DOHH2 (cell line): ENCODE results near the gene PCLO.
A peak's percentile ranks its signal among the peaks of the same experiment; 100 is the strongest.

Experiments
- H3F3A ChIP-seq: fragments of 200-600 bp; sonication (generic), shearing (Covaris generic); 2 replicates; pipeline ENCODE4 v1.6.0; 2016; ENCODE audit warnings: antibody characterized with exemption, mild to moderate bottlenecking; ENCODE audit not compliant: control insufficient read depth, insufficient read depth
- H3K27ac ChIP-seq: fragments of 200-600 bp; sonication (generic); 2 replicates; pipeline ENCODE4 v1.5.1; 2014; ENCODE audit warnings: low read depth, mild to moderate bottlenecking, low read length, moderate library complexity
- H3K27me3 ChIP-seq: fragments of 200-600 bp; sonication (generic); 2 replicates; pipeline ENCODE4 v1.6.1; 2014; ENCODE audit warnings: mild to moderate bottlenecking, low read length, mixed read lengths; ENCODE audit not compliant: control insufficient read depth
- H3K36me3 ChIP-seq: fragments of 200-600 bp; sonication (generic); 2 replicates; pipeline ENCODE4 v1.6.1; 2014; ENCODE audit warnings: mild to moderate bottlenecking, low read length, moderate library complexity, mixed read lengths; ENCODE audit not compliant: control insufficient read depth
- H3K4me1 ChIP-seq: fragments of 200-600 bp; sonication (generic); 2 replicates; pipeline ENCODE4 v1.6.1; 2014; ENCODE audit warnings: mild to moderate bottlenecking, low read length, mixed read lengths; ENCODE audit not compliant: control insufficient read depth
- H3K4me2 ChIP-seq: fragments of 200-600 bp; sonication (generic); 2 replicates; pipeline ENCODE4 v1.6.0; 2014; ENCODE audit warnings: mild to moderate bottlenecking, low read length, moderate library complexity
- H3K4me3 ChIP-seq: fragments of 200-600 bp; sonication (generic); 2 replicates; pipeline ENCODE4 v1.5.1; 2014; ENCODE audit warnings: mild to moderate bottlenecking, low read length, mixed read lengths
- H3K79me2 ChIP-seq: fragments of 200-600 bp; sonication (generic); 2 replicates; pipeline ENCODE4 v1.6.1; 2014; ENCODE audit warnings: mild to moderate bottlenecking, low read length, mixed read lengths; ENCODE audit not compliant: control insufficient read depth
- H3K9me2 ChIP-seq: fragments of 200-600 bp; sonication (generic); replicated peaks from 2 replicates; pipeline ENCODE4 v1.6.1; 2014; ENCODE audit warnings: mild to moderate bottlenecking, low read length, mixed read lengths; ENCODE audit not compliant: control insufficient read depth
- H3K9me3 ChIP-seq: fragments of 200-600 bp; sonication (generic); 2 replicates; pipeline ENCODE4 v1.6.1; 2014; ENCODE audit warnings: antibody characterized with exemption, low read length, mixed read lengths; ENCODE audit not compliant: control insufficient read depth, insufficient read depth
- H4K20me1 ChIP-seq: fragments of 200-600 bp; sonication (generic); 2 replicates; pipeline ENCODE4 v1.6.0; 2014; ENCODE audit warnings: low read depth, mild to moderate bottlenecking, antibody characterized with exemption, low read length, moderate library complexity; ENCODE audit not compliant: control insufficient read depth, insufficient read depth
- CTCF ChIP-seq: fragments of 200-600 bp; sonication (generic); IDR thresholded peaks from one replicate; pipeline ENCODE4 v1.5.1; 2014; ENCODE audit warnings: antibody characterized with exemption, mild to moderate bottlenecking, low read depth, low read length; ENCODE audit not compliant: poor library complexity, severe bottlenecking
- EZH2phosphoT487 ChIP-seq: fragments of 200-600 bp; sonication (generic); IDR thresholded peaks from 2 replicates; pipeline ENCODE4 v1.6.1; 2017; ENCODE audit warnings: borderline replicate concordance, mild to moderate bottlenecking, antibody characterized with exemption, low read length, moderate library complexity, mixed read lengths

Gene PCLO, protein sequence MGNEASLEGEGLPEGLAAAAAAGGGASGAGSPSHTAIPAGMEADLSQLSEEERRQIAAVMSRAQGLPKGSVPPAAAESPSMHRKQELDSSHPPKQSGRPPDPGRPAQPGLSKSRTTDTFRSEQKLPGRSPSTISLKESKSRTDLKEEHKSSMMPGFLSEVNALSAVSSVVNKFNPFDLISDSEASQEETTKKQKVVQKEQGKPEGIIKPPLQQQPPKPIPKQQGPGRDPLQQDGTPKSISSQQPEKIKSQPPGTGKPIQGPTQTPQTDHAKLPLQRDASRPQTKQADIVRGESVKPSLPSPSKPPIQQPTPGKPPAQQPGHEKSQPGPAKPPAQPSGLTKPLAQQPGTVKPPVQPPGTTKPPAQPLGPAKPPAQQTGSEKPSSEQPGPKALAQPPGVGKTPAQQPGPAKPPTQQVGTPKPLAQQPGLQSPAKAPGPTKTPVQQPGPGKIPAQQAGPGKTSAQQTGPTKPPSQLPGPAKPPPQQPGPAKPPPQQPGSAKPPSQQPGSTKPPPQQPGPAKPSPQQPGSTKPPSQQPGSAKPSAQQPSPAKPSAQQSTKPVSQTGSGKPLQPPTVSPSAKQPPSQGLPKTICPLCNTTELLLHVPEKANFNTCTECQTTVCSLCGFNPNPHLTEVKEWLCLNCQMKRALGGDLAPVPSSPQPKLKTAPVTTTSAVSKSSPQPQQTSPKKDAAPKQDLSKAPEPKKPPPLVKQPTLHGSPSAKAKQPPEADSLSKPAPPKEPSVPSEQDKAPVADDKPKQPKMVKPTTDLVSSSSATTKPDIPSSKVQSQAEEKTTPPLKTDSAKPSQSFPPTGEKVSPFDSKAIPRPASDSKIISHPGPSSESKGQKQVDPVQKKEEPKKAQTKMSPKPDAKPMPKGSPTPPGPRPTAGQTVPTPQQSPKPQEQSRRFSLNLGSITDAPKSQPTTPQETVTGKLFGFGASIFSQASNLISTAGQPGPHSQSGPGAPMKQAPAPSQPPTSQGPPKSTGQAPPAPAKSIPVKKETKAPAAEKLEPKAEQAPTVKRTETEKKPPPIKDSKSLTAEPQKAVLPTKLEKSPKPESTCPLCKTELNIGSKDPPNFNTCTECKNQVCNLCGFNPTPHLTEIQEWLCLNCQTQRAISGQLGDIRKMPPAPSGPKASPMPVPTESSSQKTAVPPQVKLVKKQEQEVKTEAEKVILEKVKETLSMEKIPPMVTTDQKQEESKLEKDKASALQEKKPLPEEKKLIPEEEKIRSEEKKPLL (N-terminal part only)

DNA sequence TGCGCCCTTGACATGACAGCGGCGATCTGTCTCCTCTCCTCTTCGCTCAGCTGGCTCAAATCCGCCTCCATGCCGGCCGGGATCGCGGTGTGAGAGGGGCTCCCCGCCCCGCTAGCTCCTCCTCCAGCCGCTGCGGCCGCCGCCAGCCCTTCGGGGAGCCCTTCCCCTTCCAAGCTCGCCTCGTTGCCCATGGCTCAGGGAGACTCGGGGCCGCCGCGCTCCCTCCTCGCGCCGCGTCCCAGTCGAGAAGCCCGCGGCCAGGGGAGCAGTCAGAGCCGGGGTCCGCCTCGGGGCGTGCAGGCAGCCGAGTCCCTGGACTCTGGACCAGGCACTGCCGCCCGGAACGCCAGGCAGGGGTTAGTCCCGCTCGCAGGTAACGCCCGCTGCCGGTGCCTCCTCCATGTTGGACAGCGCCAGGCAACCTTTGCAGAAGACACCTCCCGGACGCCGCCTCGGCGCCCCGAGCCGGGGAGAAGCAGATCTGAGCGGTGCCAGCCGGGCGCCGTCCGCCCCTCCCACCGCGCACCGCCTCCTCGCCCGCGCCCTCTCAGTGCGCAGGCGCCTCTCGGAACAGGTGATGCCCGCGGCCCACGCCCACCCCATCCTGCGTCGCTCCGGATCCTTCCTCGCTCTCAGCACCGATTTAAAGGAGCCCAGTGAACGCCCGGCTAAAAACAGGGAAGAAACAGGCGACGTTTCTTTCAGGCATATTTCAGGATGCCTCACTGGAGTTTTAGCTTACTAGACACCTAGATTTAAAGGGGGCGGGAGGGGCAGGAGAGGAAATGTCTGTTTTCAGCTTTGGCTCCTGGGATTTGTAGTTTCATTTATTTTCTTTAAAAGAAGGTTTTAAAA, at the start of gene PCLO:
PCLO (minus strand) TSS at position 483 of the 855 bp plus-strand sequence; CDS start at position 191, 292 bp downstream.
- no peaks in the 10 kb centered on the region for H3K9me2 ChIP-seq
- TF ChIP-seq EZH2phosphoT487 (no peak), CTCF (no peak)
- no peaks in the 10 kb centered on the region; the same call in 1 of the 2 replicates for H3K9me3 ChIP-seq
- H3K4me1 ChIP-seq = peaks cover 11% of the 10 kb centered on the region
- H3K79me2 ChIP-seq = no peaks in the 10 kb centered on the region
- no peaks in the 10 kb centered on the region for H3K36me3 ChIP-seq
- H3K4me3 ChIP-seq = peak within 1 kb of the TSS; percentile 62
- no peaks in the 10 kb centered on the region for H4K20me1 ChIP-seq
- no peaks in the 10 kb centered on the region for H3K27me3 ChIP-seq
- H3F3A ChIP-seq = no peaks in the 10 kb centered on the region
- H3K27ac ChIP-seq = no peak within 1 kb of the TSS
- peak within 1 kb of the TSS; percentile 40 for H3K4me2 ChIP-seq

- Histone ChIP-seq H4K20me1 (no peaks in the 10 kb centered on the region), H3K4me2 (no peak overlapping the region), H3K9me3 (no peaks in the 10 kb centered on the region), H3K27ac (no peak overlapping the region), H3F3A (no peaks in the 10 kb centered on the region), H3K79me2 (no peaks in the 10 kb centered on the region), H3K4me1 (no peaks in the 10 kb centered on the region), H3K9me2 (no peaks in the 10 kb centered on the region), H3K4me3 (no peak overlapping the region), H3K27me3 (no peaks in the 10 kb centered on the region), H3K36me3 (no peaks in the 10 kb centered on the region)
- TF ChIP-seq EZH2phosphoT487 = no peak
- TF ChIP-seq CTCF = no peak
Observed at GRCh38 chr7:83211685-83212084, 49.0 kb upstream of the PCLO start.

- Histone ChIP-seq H3K27ac (no peak overlapping the region), H3F3A (no peaks in the 10 kb centered on the region), H3K9me2 (no peaks in the 10 kb centered on the region)
Observed at GRCh38 chr7:83210479-83210878, 47.8 kb upstream of the PCLO start.

More at GRCh38 chr7:83210479-83210878, 47.8 kb upstream of the PCLO start:
- Histone ChIP-seq H3K36me3 (no peaks in the 10 kb centered on the region), H3K4me2 (no peak overlapping the region), H3K27me3 (no peaks in the 10 kb centered on the region), H3K4me1 (no peaks in the 10 kb centered on the region), H4K20me1 (no peaks in the 10 kb centered on the region), H3K79me2 (no peaks in the 10 kb centered on the region), H3K9me3 (no peaks in the 10 kb centered on the region), H3K4me3 (no peak overlapping the region)
- TF ChIP-seq EZH2phosphoT487 = no peak
- TF ChIP-seq CTCF = no peak
